Ectodermal cell (in vitro differentiated cells): ENCODE measurements around the gene COBLL1.

ENCODE experiments used
- H3K27ac ChIP-seq: 2 replicates; pipeline ENCODE4 v1.7.0; 2013; ENCODE audit warnings: mild to moderate bottlenecking, low read depth, low read length; ENCODE audit not compliant: insufficient read depth, poor library complexity, severe bottlenecking
- H3K27me3 ChIP-seq: 2 replicates; pipeline ENCODE4 v1.7.0; 2013; ENCODE audit warnings: mild to moderate bottlenecking, low read length; ENCODE audit not compliant: insufficient read depth, control insufficient read depth, poor library complexity, severe bottlenecking
- H3K36me3 ChIP-seq: one replicate; pipeline ENCODE4 v1.7.0; 2013; ENCODE audit warnings: low read length; ENCODE audit not compliant: control insufficient read depth, insufficient read depth
- H3K4me1 ChIP-seq: one replicate; pipeline ENCODE4 v1.7.0; 2013; ENCODE audit warnings: low read length; ENCODE audit not compliant: control insufficient read depth, insufficient read depth
- H3K4me3 ChIP-seq: 2 replicates; pipeline ENCODE4 v1.7.0; 2013; ENCODE audit warnings: low read depth, low read length, control low read depth; ENCODE audit not compliant: insufficient read depth
- H3K9me3 ChIP-seq: 2 replicates; pipeline ENCODE4 v1.7.0; 2013; ENCODE audit warnings: mild to moderate bottlenecking, low read length, moderate library complexity; ENCODE audit not compliant: control insufficient read depth
- WGBS, 2 experiments: methylation state at CpG; one replicate each; pipeline ENCODE4 v1.1.7; 2013; ENCODE audit warnings: missing lambda C conversion rate in 2 of 2; 5-methylcytosine and 5-hydroxymethylcytosine counted together

The COBLL1 gene

DNA sequence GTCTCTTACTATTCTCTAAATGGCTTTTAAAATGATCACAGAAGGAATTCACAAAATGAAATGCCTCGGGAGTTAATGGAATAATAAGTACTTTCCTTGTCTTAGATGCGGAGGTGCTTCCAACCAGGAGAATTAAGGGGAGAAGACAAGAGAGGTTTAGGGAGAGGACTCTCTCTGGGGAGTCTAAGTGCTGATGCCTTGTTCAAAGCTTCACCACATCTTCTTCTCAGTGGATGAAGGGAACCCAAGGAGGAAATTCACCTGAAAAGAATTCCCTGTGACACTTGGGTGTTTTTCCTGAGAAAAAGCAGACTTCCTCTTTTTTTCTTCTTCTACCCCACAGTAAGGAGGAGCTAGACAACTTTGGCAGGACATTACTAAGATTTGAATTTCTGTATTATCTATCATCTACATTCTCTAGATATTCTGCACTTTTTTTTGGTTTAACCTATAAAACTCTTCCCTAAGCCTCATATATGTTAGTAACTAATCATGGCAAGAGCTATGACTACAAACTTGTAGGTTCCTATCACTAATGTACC lies 150.2 kb downstream of the COBLL1 start:
- no peak overlapping the region for H3K27ac ChIP-seq
- WGBS, 2 experiments, result 89 to 90% methylated on average over 2 of the region's 2 CpGs
- H3K4me3 ChIP-seq, result no peak overlapping the region
- no peaks in the 10 kb centered on the region for H3K4me1 ChIP-seq
- no peaks in the 10 kb centered on the region for H3K27me3 ChIP-seq
- H3K36me3 ChIP-seq, result no peaks in the 10 kb centered on the region
- H3K9me3 ChIP-seq, result no peaks in the 10 kb centered on the region

DNA sequence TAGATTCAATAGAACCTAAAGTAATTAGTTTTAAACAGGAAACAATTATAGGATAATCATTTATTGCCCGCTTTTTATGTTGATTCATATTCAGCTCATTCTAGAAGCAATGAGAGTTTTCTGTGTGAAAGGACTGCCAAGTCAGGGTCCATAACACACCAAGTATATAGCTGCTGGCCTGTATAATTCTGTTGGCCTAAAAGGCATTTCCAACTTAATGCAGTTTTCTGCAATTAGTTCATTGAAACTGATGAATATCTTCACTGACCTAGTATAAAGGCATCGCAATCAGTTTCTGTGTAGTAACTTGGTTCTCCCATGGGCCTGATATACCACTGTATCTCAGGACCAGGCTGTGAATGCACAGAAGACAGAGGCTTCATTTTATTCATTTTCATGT lies 151.3 kb downstream of the COBLL1 start:
- Histone ChIP-seq H3K36me3 (no peaks in the 10 kb centered on the region), H3K4me1 (no peaks in the 10 kb centered on the region), H3K27ac (no peak overlapping the region), H3K4me3 (no peak overlapping the region), H3K9me3 (no peaks in the 10 kb centered on the region), H3K27me3 (no peaks in the 10 kb centered on the region)
- WGBS, 2 experiments, result 97 to 100% methylated on average over 1 to 2 of the region's 2 CpGs

DNA sequence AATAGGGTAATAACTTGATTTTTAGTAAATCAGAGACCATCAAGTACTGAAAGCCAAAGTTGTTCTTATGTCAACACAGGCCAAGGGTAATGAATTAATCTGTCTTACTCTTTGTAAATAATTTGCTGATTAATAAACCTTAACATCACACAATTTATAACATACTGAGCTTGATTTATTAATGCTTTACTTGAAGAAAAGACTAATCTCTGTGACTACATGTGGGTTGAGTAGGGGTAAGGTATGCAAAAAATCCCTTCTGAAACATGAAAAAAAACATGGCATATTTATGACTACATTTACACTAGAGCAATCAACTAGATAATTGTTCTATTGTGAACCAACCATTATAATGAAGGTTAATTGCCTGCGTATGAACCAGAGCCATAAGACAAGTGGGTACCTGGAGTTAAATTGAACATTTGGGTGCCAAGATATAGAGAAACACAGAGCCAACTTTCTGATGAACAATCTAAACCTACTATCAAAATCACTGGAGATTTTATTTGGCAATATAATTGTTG lies 152.7 kb downstream of the COBLL1 start:
- no peaks in the 10 kb centered on the region for H3K4me1 ChIP-seq
- H3K4me3 ChIP-seq, result no peak overlapping the region
- H3K27ac ChIP-seq, result no peak overlapping the region
- no peaks in the 10 kb centered on the region for H3K27me3 ChIP-seq
- no peaks in the 10 kb centered on the region for H3K9me3 ChIP-seq
- 100% methylated on average over 1 of the region's 1 CpG; no CpG with 5 or more reads in 1 of the 2 experiments for WGBS, 2 experiments
- no peaks in the 10 kb centered on the region for H3K36me3 ChIP-seq

DNA sequence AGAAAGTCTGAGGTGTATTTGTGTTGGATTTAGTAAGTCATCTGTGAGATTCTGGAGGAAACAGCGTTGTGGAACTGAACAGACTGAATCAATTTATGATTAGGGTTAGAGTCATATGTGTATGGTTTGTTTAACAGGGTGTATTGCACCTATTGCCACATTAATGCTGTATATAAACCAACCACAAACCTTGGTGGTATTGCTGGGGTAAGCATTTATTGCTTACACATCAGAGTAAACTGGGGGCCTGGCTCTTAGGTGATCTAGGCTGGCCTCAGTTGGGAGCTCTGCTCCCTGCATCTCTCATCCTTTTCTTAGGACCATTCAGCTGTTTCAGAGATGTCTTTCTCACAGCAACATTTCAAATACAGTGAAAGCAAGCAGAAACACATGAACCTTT lies 160.6 kb downstream of the COBLL1 start:
- 96 to 100% methylated on average over 1 of the region's 1 CpG for WGBS, 2 experiments

DNA sequence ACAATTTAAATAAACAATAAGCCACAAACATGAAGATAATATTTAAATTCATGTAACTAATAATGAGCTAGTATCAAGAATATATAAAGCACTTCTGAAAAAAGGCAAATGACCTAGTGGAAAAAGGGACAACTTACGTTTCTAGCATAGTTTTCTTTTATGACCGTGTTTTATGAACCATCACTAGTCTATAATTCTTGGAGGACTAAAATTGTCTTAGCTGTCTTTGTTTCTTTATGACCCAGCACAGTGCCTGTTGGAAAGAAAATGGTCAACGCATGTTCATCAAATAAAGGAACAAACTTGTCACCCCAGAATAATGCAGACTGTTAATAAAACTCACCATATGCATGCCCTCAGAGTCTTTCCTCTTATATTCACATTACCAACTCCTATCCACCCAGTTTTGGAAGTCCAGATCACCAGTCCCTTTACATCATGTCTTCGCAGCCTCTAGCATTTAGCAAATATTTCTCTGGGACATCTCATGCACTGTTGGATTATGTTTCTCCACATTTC lies 162.9 kb downstream of the COBLL1 start:
- 91 to 95% methylated on average over 4 of the region's 4 CpGs for WGBS, 2 experiments
- H3K36me3 ChIP-seq, result no peaks in the 10 kb centered on the region
- H3K27me3 ChIP-seq, result no peaks in the 10 kb centered on the region
- H3K9me3 ChIP-seq, result no peaks in the 10 kb centered on the region
- H3K4me1 ChIP-seq, result no peaks in the 10 kb centered on the region
- H3K4me3 ChIP-seq, result no peak overlapping the region
- H3K27ac ChIP-seq, result no peak overlapping the region

More for the DNA sequence above, 160.6 kb downstream of the COBLL1 start:
- no peaks in the 10 kb centered on the region for H3K4me1 ChIP-seq
- H3K9me3 ChIP-seq, result no peaks in the 10 kb centered on the region
- no peak overlapping the region for H3K27ac ChIP-seq
- H3K36me3 ChIP-seq, result no peaks in the 10 kb centered on the region
- H3K27me3 ChIP-seq, result no peaks in the 10 kb centered on the region
- H3K4me3 ChIP-seq, result no peak overlapping the region

DNA sequence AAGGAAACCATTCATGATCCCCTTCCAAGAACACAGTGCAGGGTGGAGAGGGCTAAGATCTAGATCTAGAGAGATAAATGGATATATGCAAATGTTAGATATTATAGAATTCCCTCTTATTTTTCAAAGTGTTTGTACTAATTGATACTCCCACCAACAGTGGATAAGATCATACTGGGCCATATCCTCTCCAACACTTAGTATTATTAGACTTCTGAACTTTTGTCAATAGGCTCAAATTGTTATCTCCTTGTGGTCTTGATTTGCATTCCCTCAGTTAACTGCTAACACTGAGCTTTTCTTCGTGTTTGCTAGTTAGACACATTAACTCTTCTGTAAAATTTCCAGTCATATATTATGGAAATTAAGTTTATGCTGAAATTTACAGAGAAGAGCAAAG lies 163.9 kb downstream of the COBLL1 start:
- Histone ChIP-seq H3K4me3 (no peak overlapping the region), H3K9me3 (no peaks in the 10 kb centered on the region)
- 86 to 100% methylated on average over 1 of the region's 1 CpG for WGBS, 2 experiments

DNA sequence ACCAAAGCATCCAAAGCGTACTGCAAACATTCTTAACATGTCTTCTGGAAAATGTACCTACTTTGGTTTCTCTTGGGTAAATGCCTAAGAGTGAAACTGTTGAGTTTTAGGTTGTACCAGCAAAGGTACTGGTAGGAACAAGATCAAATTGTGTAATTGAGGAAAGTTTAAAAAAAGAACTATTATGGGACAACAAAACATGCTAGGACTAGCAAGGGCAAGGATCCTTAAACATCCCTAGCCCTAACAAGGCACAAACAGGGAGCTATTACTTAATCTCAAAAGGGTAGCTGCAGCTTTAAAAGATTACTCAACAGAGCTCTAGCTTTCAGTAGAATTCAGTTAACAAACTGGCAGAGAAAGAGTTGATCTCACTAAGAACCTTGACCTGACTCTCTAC lies 164.4 kb downstream of the COBLL1 start:
- Histone ChIP-seq H3K4me3 (no peak overlapping the region), H3K27me3 (no peaks in the 10 kb centered on the region), H3K27ac (no peak overlapping the region), H3K36me3 (no peaks in the 10 kb centered on the region), H3K9me3 (no peaks in the 10 kb centered on the region), H3K4me1 (no peaks in the 10 kb centered on the region)
- WGBS, 2 experiments, result 83 to 100% methylated on average over 1 of the region's 1 CpG

More for the DNA sequence above, 163.9 kb downstream of the COBLL1 start:
- H3K27me3 ChIP-seq, result no peaks in the 10 kb centered on the region
- no peak overlapping the region for H3K27ac ChIP-seq
- H3K4me1 ChIP-seq, result no peaks in the 10 kb centered on the region
- H3K36me3 ChIP-seq, result no peaks in the 10 kb centered on the region

DNA sequence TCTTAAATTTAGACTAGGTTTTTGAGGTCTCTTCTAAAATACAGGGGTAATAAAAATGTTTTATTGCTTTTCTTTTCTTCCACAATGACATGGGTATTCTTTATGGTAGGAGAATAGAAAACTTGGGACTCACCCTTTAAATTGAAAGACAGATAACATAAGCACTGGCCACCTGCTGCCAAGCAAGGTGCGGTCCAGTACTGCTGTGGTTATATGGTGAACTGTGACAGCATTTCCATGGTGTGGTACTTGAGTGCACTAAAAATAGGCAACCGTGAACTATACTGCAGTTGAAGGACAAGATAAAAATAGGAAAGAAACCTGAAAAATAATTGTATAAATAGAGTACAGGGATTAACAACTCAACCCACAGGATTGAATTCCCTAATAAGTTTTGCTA lies 165.9 kb downstream of the COBLL1 start:
- Histone ChIP-seq H3K4me3 (no peak overlapping the region), H3K9me3 (no peaks in the 10 kb centered on the region), H3K27me3 (no peaks in the 10 kb centered on the region), H3K27ac (no peak overlapping the region), H3K36me3 (no peaks in the 10 kb centered on the region), H3K4me1 (no peaks in the 10 kb centered on the region)
- 100% methylated on average over 2 of the region's 2 CpGs for WGBS, 2 experiments

DNA sequence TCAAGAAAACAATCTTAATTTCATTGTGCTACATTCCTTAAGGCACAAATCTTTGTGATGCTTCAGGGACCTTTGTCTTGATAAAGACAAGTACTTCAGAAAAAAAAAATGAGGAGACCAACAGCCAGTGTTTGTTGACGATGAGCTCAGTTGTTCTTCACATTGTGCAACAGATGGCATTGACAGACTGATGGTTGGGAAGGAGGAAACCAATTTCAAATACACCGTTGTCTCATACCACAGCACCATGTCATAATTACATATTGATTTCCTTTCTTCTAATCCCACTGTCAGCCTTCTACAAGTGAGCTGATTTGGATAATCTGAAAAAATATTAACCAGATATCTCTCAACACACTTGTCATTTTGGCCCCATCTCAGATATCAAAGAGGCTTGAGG lies 166.6 kb downstream of the COBLL1 start:
- no peaks in the 10 kb centered on the region for H3K36me3 ChIP-seq
- no peak overlapping the region for H3K4me3 ChIP-seq
- H3K27ac ChIP-seq, result no peak overlapping the region
- H3K9me3 ChIP-seq, result no peaks in the 10 kb centered on the region
- 90 to 100% methylated on average over 1 to 2 of the region's 2 CpGs for WGBS, 2 experiments
- no peaks in the 10 kb centered on the region for H3K4me1 ChIP-seq
- H3K27me3 ChIP-seq, result no peaks in the 10 kb centered on the region

DNA sequence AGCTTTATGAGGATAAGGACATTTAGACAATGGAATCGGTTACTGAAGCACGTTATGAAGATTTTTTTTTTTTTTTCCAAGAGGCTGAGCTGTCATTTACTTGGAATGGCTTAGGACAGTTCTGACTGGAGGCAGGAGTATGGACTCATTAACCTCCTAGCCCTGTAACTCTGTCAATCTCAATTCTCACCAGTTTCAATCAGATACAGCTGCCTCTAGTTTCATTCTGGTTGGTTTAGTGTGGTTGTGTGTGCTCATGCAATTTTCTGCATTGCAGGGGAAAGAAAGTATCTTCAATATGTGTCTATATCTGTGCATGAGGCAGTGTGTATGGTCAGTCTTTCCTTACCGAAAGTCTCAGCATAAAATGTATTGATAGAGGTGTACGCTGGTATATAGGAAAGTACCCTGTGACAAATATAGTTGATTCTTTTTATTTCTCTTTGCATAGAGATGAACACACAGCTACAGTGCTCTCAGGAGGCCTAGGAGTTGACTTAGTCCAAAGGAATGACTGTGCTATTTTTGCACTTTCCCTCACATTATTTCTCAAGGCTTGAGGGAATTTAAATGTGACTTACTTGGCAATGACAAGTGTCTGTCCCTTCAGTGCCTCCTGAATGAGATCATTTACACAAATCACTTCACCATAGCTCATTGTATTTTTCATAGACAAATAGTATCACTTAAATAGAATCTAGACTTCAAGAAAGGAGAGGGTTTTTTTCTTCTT lies 169.8 kb downstream of the COBLL1 start:
- H3K9me3 ChIP-seq, result no peaks in the 10 kb centered on the region
- no peak overlapping the region for H3K4me3 ChIP-seq
- H3K4me1 ChIP-seq, result no peaks in the 10 kb centered on the region
- H3K27ac ChIP-seq, result no peak overlapping the region
- no peaks in the 10 kb centered on the region for H3K27me3 ChIP-seq
- WGBS, 2 experiments, result 96 to 97% methylated on average over 4 of the region's 4 CpGs
- no peaks in the 10 kb centered on the region for H3K36me3 ChIP-seq
